K562 (cell line): ENCODE results near the gene RPS6KA4. TPM values are rescaled to one million over a fixed set of nuclear protein-coding genes. Genes with fewer than 3 reads are reported as not detected.

Experiments used
- HINFP ChIP-seq: fragments of 450-650 bp; conservative IDR thresholded peaks from 2 replicates; pipeline ENCODE4 v1.6.1; 2016; ENCODE audit warnings: missing genetic modification characterization, low read depth, mild to moderate bottlenecking, control low read depth, missing compliant biosample characterization
- PHB ChIP-seq: fragments of 250-450 bp; sonication (Bioruptor Pico); IDR thresholded peaks from 2 replicates; pipeline ENCODE4 v1.5.0; 2021
- SNRNP70 ChIP-seq: fragments of 200-400 bp; formaldehyde crosslinking; optimal IDR thresholded peaks from 2 replicates; pipeline ENCODE3; 2017; ENCODE audit warnings: low read depth, low read length
- WHSC1 ChIP-seq: IDR thresholded peaks from one replicate; pipeline ENCODE4 v1.6.1; 2012; ENCODE audit warnings: low read length, control low read depth, inconsistent platforms
- polyA plus RNA-seq, 8 experiments: library from polyadenylated mRNA; depleted of rRNA in 4 of 8; stranded (reverse) in 5 of 8; unstranded in 3 of 8; fragments of >200 nt; fragmentation: Nextera tagmentation in 2 of 8; fragmentation: Illumina TruSeq in 1 of 8; extraction: Ambion mirVana in 2 of 8; extraction: Trizol in 1 of 8; gene quantifications; 2 replicates each; pipeline versions ENCODE4 v1.2.1 to v1.2.3, GENCODE V29; 2011 to 2014; ENCODE audit warnings: inconsistent platforms in 1 of 8, missing spikeins in 1 of 8
- total RNA-seq, 7 experiments: library from RNA; depleted of rRNA in 6 of 7; stranded (reverse); fragments of >200 nt in 6 of 7; fragmentation: Illumina TruSeq in 2 of 7; extraction: Trizol in 2 of 7; gene quantifications; 2 replicates each; pipeline versions ENCODE4 v1.2.1 to v1.2.3, GENCODE V29; 2011 to 2021; ENCODE audit warnings: low replicate concordance in 1 of 7
- TF ChIP-seq, protein P1 (sequence below): sonication (generic); formaldehyde crosslinking; IDR thresholded peaks from 2 replicates; pipeline ENCODE4 v1.8.0; 2023; ENCODE audit warnings: missing genetic modification reagents, mild to moderate bottlenecking, borderline replicate concordance
- TF ChIP-seq, protein P2 (sequence below): fragments of 250-450 bp; sonication (Bioruptor Pico); IDR thresholded peaks from 2 replicates; pipeline ENCODE4 v1.8.0; 2021; ENCODE audit warnings: moderate library complexity, mild to moderate bottlenecking, inconsistent platforms

Gene RPS6KA4
- total and polyA plus RNA-seq, 9 of the 15 experiments (the other 6 are each of a cell fraction or from before 2014, with no cell fraction given) = 0.15 to 23.8 (median 9.8) TPM

DNA sequence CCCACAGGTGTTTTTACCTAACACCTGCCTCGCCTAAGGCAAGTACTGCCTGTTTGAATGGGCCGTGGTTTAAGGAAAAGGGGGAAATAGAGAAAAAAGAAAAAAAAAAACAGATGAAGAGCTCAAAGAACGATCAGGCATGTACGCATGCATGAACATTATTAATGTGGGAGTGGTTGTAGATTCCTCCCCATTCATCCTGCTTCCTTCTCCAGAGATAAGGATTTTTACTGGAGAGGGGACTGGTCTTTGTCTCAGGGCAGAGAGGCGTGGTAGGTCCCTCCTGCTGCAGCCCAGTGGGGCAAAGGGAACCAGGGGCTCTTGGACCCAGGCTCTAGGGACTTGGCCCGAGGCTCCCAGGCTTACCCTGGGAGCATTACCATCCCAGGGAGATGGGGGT is 23.1 kb downstream of the RPS6KA4 start (continued):
- TF ChIP-seq HINFP (tag) (no peak), WHSC1 (no peak), PHB (CRISPR knock-in tag) (no peak), SNRNP70 (no peak)
- TF ChIP-seq, protein P1, sequence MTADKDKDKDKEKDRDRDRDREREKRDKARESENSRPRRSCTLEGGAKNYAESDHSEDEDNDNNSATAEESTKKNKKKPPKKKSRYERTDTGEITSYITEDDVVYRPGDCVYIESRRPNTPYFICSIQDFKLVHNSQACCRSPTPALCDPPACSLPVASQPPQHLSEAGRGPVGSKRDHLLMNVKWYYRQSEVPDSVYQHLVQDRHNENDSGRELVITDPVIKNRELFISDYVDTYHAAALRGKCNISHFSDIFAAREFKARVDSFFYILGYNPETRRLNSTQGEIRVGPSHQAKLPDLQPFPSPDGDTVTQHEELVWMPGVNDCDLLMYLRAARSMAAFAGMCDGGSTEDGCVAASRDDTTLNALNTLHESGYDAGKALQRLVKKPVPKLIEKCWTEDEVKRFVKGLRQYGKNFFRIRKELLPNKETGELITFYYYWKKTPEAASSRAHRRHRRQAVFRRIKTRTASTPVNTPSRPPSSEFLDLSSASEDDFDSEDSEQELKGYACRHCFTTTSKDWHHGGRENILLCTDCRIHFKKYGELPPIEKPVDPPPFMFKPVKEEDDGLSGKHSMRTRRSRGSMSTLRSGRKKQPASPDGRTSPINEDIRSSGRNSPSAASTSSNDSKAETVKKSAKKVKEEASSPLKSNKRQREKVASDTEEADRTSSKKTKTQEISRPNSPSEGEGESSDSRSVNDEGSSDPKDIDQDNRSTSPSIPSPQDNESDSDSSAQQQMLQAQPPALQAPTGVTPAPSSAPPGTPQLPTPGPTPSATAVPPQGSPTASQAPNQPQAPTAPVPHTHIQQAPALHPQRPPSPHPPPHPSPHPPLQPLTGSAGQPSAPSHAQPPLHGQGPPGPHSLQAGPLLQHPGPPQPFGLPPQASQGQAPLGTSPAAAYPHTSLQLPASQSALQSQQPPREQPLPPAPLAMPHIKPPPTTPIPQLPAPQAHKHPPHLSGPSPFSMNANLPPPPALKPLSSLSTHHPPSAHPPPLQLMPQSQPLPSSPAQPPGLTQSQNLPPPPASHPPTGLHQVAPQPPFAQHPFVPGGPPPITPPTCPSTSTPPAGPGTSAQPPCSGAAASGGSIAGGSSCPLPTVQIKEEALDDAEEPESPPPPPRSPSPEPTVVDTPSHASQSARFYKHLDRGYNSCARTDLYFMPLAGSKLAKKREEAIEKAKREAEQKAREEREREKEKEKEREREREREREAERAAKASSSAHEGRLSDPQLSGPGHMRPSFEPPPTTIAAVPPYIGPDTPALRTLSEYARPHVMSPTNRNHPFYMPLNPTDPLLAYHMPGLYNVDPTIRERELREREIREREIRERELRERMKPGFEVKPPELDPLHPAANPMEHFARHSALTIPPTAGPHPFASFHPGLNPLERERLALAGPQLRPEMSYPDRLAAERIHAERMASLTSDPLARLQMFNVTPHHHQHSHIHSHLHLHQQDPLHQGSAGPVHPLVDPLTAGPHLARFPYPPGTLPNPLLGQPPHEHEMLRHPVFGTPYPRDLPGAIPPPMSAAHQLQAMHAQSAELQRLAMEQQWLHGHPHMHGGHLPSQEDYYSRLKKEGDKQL (CRISPR knock-in tag) = no peak
- TF ChIP-seq, protein P2, sequence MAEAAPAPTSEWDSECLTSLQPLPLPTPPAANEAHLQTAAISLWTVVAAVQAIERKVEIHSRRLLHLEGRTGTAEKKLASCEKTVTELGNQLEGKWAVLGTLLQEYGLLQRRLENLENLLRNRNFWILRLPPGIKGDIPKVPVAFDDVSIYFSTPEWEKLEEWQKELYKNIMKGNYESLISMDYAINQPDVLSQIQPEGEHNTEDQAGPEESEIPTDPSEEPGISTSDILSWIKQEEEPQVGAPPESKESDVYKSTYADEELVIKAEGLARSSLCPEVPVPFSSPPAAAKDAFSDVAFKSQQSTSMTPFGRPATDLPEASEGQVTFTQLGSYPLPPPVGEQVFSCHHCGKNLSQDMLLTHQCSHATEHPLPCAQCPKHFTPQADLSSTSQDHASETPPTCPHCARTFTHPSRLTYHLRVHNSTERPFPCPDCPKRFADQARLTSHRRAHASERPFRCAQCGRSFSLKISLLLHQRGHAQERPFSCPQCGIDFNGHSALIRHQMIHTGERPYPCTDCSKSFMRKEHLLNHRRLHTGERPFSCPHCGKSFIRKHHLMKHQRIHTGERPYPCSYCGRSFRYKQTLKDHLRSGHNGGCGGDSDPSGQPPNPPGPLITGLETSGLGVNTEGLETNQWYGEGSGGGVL (CRISPR knock-in tag) = no peak
